Measurements from ENCODE around the gene CA5B. TPM values are rescaled to one million over a fixed set of nuclear protein-coding genes. Genes with fewer than 3 reads are reported as not detected.

Gene CA5B, protein sequence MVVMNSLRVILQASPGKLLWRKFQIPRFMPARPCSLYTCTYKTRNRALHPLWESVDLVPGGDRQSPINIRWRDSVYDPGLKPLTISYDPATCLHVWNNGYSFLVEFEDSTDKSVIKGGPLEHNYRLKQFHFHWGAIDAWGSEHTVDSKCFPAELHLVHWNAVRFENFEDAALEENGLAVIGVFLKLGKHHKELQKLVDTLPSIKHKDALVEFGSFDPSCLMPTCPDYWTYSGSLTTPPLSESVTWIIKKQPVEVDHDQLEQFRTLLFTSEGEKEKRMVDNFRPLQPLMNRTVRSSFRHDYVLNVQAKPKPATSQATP
- 5.8 and 9.5 TPM in 2 replicates for total RNA-seq

DNA sequence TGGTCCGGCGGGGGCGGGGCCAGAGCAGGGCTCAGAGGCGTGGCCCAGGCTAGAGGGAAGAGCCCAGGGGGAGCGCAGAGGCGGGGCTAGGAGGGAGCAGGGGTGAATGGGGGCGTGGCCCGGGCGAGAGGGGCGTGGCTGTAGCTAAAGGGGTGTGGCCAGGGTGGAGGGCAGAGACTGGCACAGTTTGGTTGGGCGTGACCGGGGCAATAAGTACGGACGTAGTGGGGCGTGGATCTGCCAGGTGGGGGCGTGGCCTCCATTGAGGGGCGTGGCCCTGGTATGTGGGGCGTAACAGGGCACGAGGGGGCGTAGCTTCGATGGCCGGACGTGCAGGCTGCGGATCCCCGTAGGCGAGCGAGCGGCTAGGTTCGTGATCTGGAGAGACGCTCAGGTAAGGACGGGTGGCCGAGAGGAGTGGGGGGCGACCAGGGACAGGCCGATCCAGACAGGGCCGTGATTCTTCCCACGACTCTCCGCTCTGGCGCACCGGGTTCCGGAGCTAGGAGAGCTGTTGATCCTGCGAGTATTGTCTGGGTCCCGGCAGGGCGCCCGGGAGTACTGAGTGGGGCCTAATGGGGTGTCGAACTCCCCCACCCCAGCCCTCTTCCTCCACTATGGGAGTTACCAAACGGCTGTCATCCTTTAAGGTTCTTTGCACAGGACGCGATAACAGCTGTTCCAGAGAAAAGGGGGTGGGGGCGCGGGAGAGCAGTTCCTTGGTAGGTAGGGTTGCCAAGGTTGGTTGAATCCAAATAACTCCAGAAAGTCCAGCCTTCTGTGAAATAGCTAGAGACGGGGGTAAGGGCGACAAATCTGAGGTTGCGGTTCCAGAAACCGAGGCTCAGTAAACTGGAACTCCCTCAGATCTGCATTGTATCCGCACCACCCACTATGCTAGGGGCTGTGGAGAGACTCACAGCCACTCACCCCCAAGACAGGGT, at the start of gene CA5B:
Gene CA5B, plus strand, starts transcription at position 312 of the 944 bp plus-strand sequence. CDS start 11,754 bp downstream, outside the sequence.

DNA sequence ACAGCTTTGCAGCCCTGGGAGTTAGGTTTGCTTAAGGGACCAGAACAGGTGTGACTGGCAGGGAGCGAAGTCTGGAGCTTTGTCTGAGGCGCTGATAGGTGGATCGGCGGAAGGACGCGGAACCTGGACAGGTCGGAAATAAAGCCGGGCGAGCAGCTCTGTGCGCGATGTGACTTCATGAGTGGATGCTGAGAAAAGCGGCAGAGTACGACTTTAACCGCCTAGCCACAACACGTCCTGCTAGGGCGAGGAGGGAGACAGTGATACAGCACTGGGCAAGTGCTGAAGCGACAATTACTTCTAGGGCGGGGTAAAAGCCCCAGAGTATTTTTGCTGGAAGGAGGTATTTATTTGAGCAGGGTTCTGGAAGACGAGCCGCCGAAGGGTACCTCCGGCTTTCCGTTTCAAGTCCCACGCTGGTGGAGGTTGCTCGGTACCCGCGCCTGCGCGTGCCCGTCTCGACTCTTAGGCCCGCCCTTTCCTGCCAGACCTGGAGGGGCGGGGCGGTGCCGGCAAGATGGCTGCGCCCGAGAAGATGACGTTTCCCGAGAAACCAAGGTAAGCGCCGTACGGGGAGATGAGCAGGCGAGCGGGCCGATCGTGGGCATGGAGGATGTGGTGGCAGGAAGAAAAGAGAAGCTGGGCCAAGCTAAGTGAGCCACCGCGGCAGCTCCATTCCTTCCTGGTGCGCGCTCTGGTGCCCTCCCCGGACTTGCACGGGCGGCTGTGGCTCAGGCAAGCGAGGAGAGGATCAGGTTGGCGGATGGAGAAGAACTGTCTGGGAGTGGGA, 52.1 kb downstream of the CA5B start, which contains the start of gene ZRSR2:
Gene ZRSR2, plus strand, starts transcription at position 506 of the 790 bp plus-strand sequence. Its CDS starts 12 bp downstream, at position 518.

Other genes starting within 250 kb of the CA5B start
- gene PIR, start 244.9 kb upstream of the CA5B start, total RNA-seq: 26.7 and 32.0 TPM in 2 replicates
- under 0.01 and 0.14 TPM in 2 replicates for gene BMX, start 237.5 kb upstream of the CA5B start, total RNA-seq
- gene ACE2, start 137.3 kb upstream of the CA5B start, total RNA-seq: under 0.01 and 0.09 TPM in 2 replicates
- gene CLTRN, start 73.5 kb upstream of the CA5B start, total RNA-seq: 0.18 and 0.28 TPM in 2 replicates
- gene ZRSR2, start 52.2 kb downstream of the CA5B start, total RNA-seq: 3.4 and 5.0 TPM in 2 replicates
- gene AP1S2, start 116.5 kb downstream of the CA5B start, total RNA-seq: 26.3 and 38.3 TPM in 2 replicates

All from smooth muscle cell of bladder (primary cell).